GM21390 (cell line): ENCODE measurements around the gene RNF123.

Source experiments
- ATAC-seq: cut with Tn5 transposase; IDR thresholded peaks from one replicate; pipeline ENCODE4 v1.9.1; 2021; ENCODE audit not compliant: unreplicated experiment

RNF123 gene

GRCh38 chr3:49717211-49717958, 28.0 kb downstream of the RNF123 start:
- ATAC-seq = no peak

- ATAC-seq = no peak
These were observed 28.9 kb downstream of the RNF123 start for GRCh38 chr3:49717959-49718857.

GRCh38 chr3:49718858-49719213, 29.5 kb downstream of the RNF123 start:
- no peak for ATAC-seq

GRCh38 chr3:49719214-49719884, 30.0 kb downstream of the RNF123 start, which contains the start of gene AMIGO3:
AMIGO3 (minus strand) TSS chr3:49719684; CDS start chr3:49719465, 219 bp downstream.
- ATAC-seq = peak; percentile 56

- ATAC-seq = no peak
These were observed 31.7 kb downstream of the RNF123 start for GRCh38 chr3:49720855-49721595.

GRCh38 chr3:49721596-49721895, 32.2 kb downstream of the RNF123 start:
- no peak for ATAC-seq

GRCh38 chr3:49721896-49722781, 32.8 kb downstream of the RNF123 start:
- no peak for ATAC-seq

- no peak for ATAC-seq
These were observed 33.5 kb downstream of the RNF123 start for GRCh38 chr3:49722896-49723295.

GRCh38 chr3:49723296-49723627, 33.9 kb downstream of the RNF123 start:
- ATAC-seq = no peak

- ATAC-seq = peak; percentile 76
These were observed 34.5 kb downstream of the RNF123 start, which contains the start of gene GMPPB for GRCh38 chr3:49723628-49724551. GMPPB (minus strand) TSS chr3:49723951; CDS start chr3:49723726, 225 bp downstream.

GRCh38 chr3:49724586-49724985, 35.2 kb downstream of the RNF123 start:
- no peak for ATAC-seq

- ATAC-seq = no peak
These were observed 36.7 kb downstream of the RNF123 start for GRCh38 chr3:49725906-49726681.

GRCh38 chr3:49727154-49727923, 38.0 kb downstream of the RNF123 start:
- ATAC-seq = no peak

GRCh38 chr3:49727924-49728361, 38.6 kb downstream of the RNF123 start:
- ATAC-seq = no peak

- no peak for ATAC-seq
These were observed 40.7 kb downstream of the RNF123 start for GRCh38 chr3:49729966-49730609.

- no peak for ATAC-seq
These were observed 43.2 kb downstream of the RNF123 start for GRCh38 chr3:49732597-49732996.

- no peak for ATAC-seq
These were observed 44.2 kb downstream of the RNF123 start for GRCh38 chr3:49733551-49733950.
